HepG2 (cell line): Measurements from ENCODE around the gene CEL. TPM values are rescaled to one million over a fixed set of nuclear protein-coding genes. Genes with fewer than 3 reads are reported as not detected.
"Not testable (repeated sequence)": the region's sequence is repeated elsewhere in the genome, so short reads cannot be mapped to it uniquely, and the experiment has no call there.

Experiments
- ATAC-seq: fragments of 200-7000 bp; cut with Tn5 transposase; 3 replicates; pipeline ENCODE4 v1.9.1; 2020; ENCODE audit warnings: mild to moderate bottlenecking, moderate library complexity
- BruUV-seq: library from RNA; stranded (reverse); fragments of 400-500 nt; replicated peaks from 2 replicates; lab custom pipeline; 2021; lab: Mats Ljungman, UMichigan
- CTCF ChIA-PET: fragments of 300-600 bp; formaldehyde crosslinking; extraction: SDS; loops from one replicate; lab custom pipeline; 2021; ENCODE audit warnings: low total read pairs, inconsistent platforms, low intra/inter-chr PET ratio; lab: Yijun Ruan, JAX
- POLR2A ChIA-PET: fragments of 350-600 bp; sonication (Branson Sonifier 250); formaldehyde crosslinking; loops from one replicate; lab custom pipeline; 2020; ENCODE audit warnings: antibody characterized with exemption, inconsistent platforms; lab: Yijun Ruan, JAX
- DNase-seq: peaks from one replicate; pipeline ENCODE4 v3.0.0-alpha.2; 2015; ENCODE audit warnings: low spot score
- FAIRE-seq: peaks from 3 replicates; lab custom pipeline; 2011; peaks lifted over from hg19 to GRCh38; lab: Jason Lieb, UNC
- H2AFZ ChIP-seq: one replicate; pipeline ENCODE4 v1.6.1; 2011; ENCODE audit warnings: low read length, inconsistent platforms
- H3K27ac ChIP-seq: fragments of 300-600 bp; 3 replicates; pipeline ENCODE4 v1.8.0; 2011; ENCODE audit warnings: mixed run types, mild to moderate bottlenecking, mixed read lengths, low read length, inconsistent platforms; ENCODE audit not compliant: insufficient read depth; ENCODE audit errors: extremely low read length
- H3K27me3 ChIP-seq, 2 experiments: fragments of 200-600 bp in 1 of 2; 2 replicates in 1 of 2; 3 replicates in 1 of 2; pipeline versions ENCODE4 v1.6.0 to v1.8.0; 2011; ENCODE audit warnings: low read length in 2 of 2, mild to moderate bottlenecking in 2 of 2, moderate library complexity in 2 of 2, inconsistent platforms in 1 of 2; ENCODE audit not compliant: insufficient read depth in 2 of 2, control insufficient read depth in 1 of 2
- H3K36me3 ChIP-seq, 2 experiments: fragments of 200-600 bp in 1 of 2; replicated peaks in 1 of 2; 2 replicates in 1 of 2; 3 replicates in 1 of 2; pipeline versions ENCODE4 v1.5.1 to v1.8.0; 2011; ENCODE audit warnings: low read length in 2 of 2, inconsistent platforms in 1 of 2; ENCODE audit not compliant: insufficient read depth in 2 of 2, control insufficient read depth in 1 of 2
- H3K4me1 ChIP-seq: 2 replicates; pipeline ENCODE4 v1.5.1; 2012; ENCODE audit warnings: low read length, inconsistent platforms; ENCODE audit not compliant: insufficient read depth
- H3K4me2 ChIP-seq: 2 replicates; pipeline ENCODE4 v1.6.0; 2011; ENCODE audit warnings: low read depth, low read length, inconsistent platforms
- H3K4me3 ChIP-seq, 3 experiments: fragments of 200-600 bp in 1 of 3; sonication (generic), shearing (Covaris generic) in 1 of 3; replicated peaks in 1 of 3; 2 replicates each; pipeline ENCODE4 v1.5.1; 2011 to 2016; ENCODE audit warnings: low read length in 3 of 3, inconsistent platforms in 2 of 3, low read depth in 2 of 3, mild to moderate bottlenecking in 2 of 3, control low read depth in 1 of 3, mixed read lengths in 1 of 3; ENCODE audit not compliant: insufficient read depth in 1 of 3
- H3K79me2 ChIP-seq: one replicate; pipeline ENCODE4 v1.6.1; 2011; ENCODE audit warnings: low read length, inconsistent platforms; ENCODE audit not compliant: insufficient read depth
- H3K9ac ChIP-seq: 2 replicates; pipeline ENCODE4 v1.6.0; 2011; ENCODE audit warnings: mild to moderate bottlenecking, low read depth, low read length, inconsistent platforms; ENCODE audit not compliant: insufficient read depth
- H3K9me3 ChIP-seq: 2 replicates; pipeline ENCODE4 v1.5.1; 2012; ENCODE audit warnings: mild to moderate bottlenecking, low read length
- H4K20me1 ChIP-seq: 2 replicates; pipeline ENCODE4 v1.6.0; 2011; ENCODE audit warnings: inconsistent platforms, mild to moderate bottlenecking, low read length, moderate library complexity; ENCODE audit not compliant: insufficient read depth
- CC2D1A ChIP-seq: sonication (generic); formaldehyde crosslinking; IDR thresholded peaks from 2 replicates; pipeline ENCODE4 v1.8.1; 2023; ENCODE audit warnings: mild to moderate bottlenecking, missing genetic modification reagents
- CREB1 ChIP-seq, 2 experiments: fragments of 450-650 bp in 1 of 2; IDR thresholded peaks; 2 replicates each; pipeline ENCODE4 v1.6.1; 2016 to 2017; ENCODE audit warnings: control low read depth in 1 of 2, mild to moderate bottlenecking in 1 of 2, missing compliant biosample characterization in 1 of 2, missing genetic modification characterization in 1 of 2
- FOSL2 ChIP-seq: sonication (generic); formaldehyde crosslinking; IDR thresholded peaks from 2 replicates; pipeline ENCODE4 v1.4.0; 2020; ENCODE audit warnings: missing genetic modification reagents
- HNRNPL ChIP-seq: fragments of 200-400 bp; formaldehyde crosslinking; IDR thresholded peaks from 2 replicates; pipeline ENCODE4 v1.6.1; 2017; ENCODE audit warnings: mild to moderate bottlenecking, low read depth, low read length
- KAT7 ChIP-seq: IDR thresholded peaks from 2 replicates; pipeline ENCODE4 v1.6.1; 2018; ENCODE audit warnings: borderline replicate concordance, missing compliant biosample characterization
- PAWR ChIP-seq: sonication (generic); formaldehyde crosslinking; IDR thresholded peaks from 2 replicates; pipeline ENCODE4 v1.4.0; 2020; ENCODE audit warnings: missing genetic modification reagents, mild to moderate bottlenecking, borderline replicate concordance
- SIX4 ChIP-seq: sonication (generic); formaldehyde crosslinking; IDR thresholded peaks from 2 replicates; pipeline ENCODE4 v1.4.0; 2020; ENCODE audit warnings: missing genetic modification reagents
- SNAPC2 ChIP-seq: sonication (generic); formaldehyde crosslinking; IDR thresholded peaks from 2 replicates; pipeline ENCODE4 v1.8.1; 2022; ENCODE audit warnings: mild to moderate bottlenecking, missing genetic modification reagents
- ZBTB20 ChIP-seq: sonication (generic); formaldehyde crosslinking; IDR thresholded peaks from 2 replicates; pipeline ENCODE4 v1.8.1; 2023; ENCODE audit warnings: missing genetic modification reagents, low read depth, mild to moderate bottlenecking, borderline replicate concordance
- ZNF567 ChIP-seq: sonication (generic); formaldehyde crosslinking; IDR thresholded peaks from 2 replicates; pipeline ENCODE4 v1.8.1; 2023; ENCODE audit warnings: mild to moderate bottlenecking, missing genetic modification reagents, borderline replicate concordance
- ZNF607 ChIP-seq: sonication (generic); formaldehyde crosslinking; IDR thresholded peaks from 2 replicates; pipeline ENCODE4 v1.5.1; 2020; ENCODE audit warnings: missing genetic modification reagents, mild to moderate bottlenecking, borderline replicate concordance
- WGBS: methylation state at CpG from one replicate; pipeline ENCODE4 v1.1.6; 2017; ENCODE audit warnings: low lambda C conversion rate; 5-methylcytosine and 5-hydroxymethylcytosine counted together
- in situ Hi-C: cut with HindIII; loops from 2 replicates; pipeline ENCODE4 v1.10.0; 2017; ENCODE audit warnings: low pct_unique_long_range_greater_than_20kb; ENCODE audit not compliant: extremely low pct_ligation_motif_present
- intact Hi-C: fragments of 100-400 bp; cut with micrococcal nuclease; formaldehyde crosslinking; loops from one replicate; pipeline ENCODE4 v1.10.0; 2022; ENCODE audit not compliant: unreplicated experiment
- polyA plus RNA-seq, 8 experiments: library from polyadenylated mRNA; depleted of rRNA in 3 of 8; stranded (reverse) in 7 of 8; unstranded in 1 of 8; fragments of >200 nt; fragmentation: Illumina TruSeq in 4 of 8; extraction: Trizol in 4 of 8; gene quantifications; 2 replicates each; pipeline versions ENCODE4 v1.2.1 to v1.2.3, GENCODE V29; 2011 to 2016; ENCODE audit warnings: low read depth in 4 of 8, missing spikeins in 1 of 8, mixed read lengths in 1 of 8; ENCODE audit not compliant: insufficient read depth in 1 of 8
- total RNA-seq, 5 experiments: library from RNA; depleted of rRNA; stranded (reverse); fragments of >200 nt; fragmentation: Illumina TruSeq; extraction: Trizol; gene quantifications; 2 replicates each; pipeline ENCODE4 v1.2.3, GENCODE V29; 2016; ENCODE audit warnings: low read depth in 1 of 5
- TF ChIP-seq, protein P1 (sequence below): IDR thresholded peaks from 2 replicates; pipeline ENCODE4 v1.6.1; 2016; ENCODE audit warnings: missing genetic modification reagents, missing compliant biosample characterization
- TF ChIP-seq, protein P2 (sequence below): sonication (generic); formaldehyde crosslinking; IDR thresholded peaks from 2 replicates; pipeline ENCODE4; 2020; ENCODE audit warnings: missing genetic modification reagents, mild to moderate bottlenecking, borderline replicate concordance
- TF ChIP-seq, protein P3 (sequence below): sonication (generic); formaldehyde crosslinking; IDR thresholded peaks from 2 replicates; pipeline ENCODE4 v1.5.0; 2020; ENCODE audit warnings: missing genetic modification reagents, mild to moderate bottlenecking, borderline replicate concordance

CEL gene
- total and polyA plus RNA-seq, 2 of the 13 experiments (the other 11 are each of a cell fraction or from before 2014, with no cell fraction given) = 0.63 to 1.5 TPM

- intact Hi-C loops, FAIRE-seq, H3K27me3 ChIP-seq, H3K36me3 ChIP-seq, POLR2A ChIA-PET, CTCF ChIA-PET, H4K20me1 ChIP-seq, H3K9ac ChIP-seq, H3K27ac ChIP-seq, DNase-seq, H3K9me3 ChIP-seq, BruUV-seq, H3K4me3 ChIP-seq, H3K4me1 ChIP-seq, H3K4me2 ChIP-seq, H2AFZ ChIP-seq, in situ Hi-C loops, ATAC-seq, H3K79me2 ChIP-seq: not testable (repeated sequence)
- 98% methylated on average over 15 of the region's 31 CpGs for WGBS
Observed at GRCh38 chr9:133070985-133071384, 9.2 kb downstream of the CEL start.

- intact Hi-C loops = no loop called here
- Histone ChIP-seq H3K9me3 (no peaks in the 10 kb centered on the region), H2AFZ (no peak overlapping the region), H3K27me3 (no peaks in the 10 kb centered on the region; a peak in 1 of 5 replicates), H3K4me1 (peaks cover 13% of the 10 kb centered on the region), H3K9ac (no peak overlapping the region), H3K4me2 (no peak overlapping the region), H3K4me3 (no peak overlapping the region), H4K20me1 (no peaks in the 10 kb centered on the region), H3K27ac (no peak overlapping the region), H3K36me3 (no peaks in the 10 kb centered on the region), H3K79me2 (no peaks in the 10 kb centered on the region)
- no peak for FAIRE-seq
- ChIA-PET CTCF (no interaction called here), POLR2A (no interaction called here)
- in situ Hi-C loops = no loop called here
- ATAC-seq = no peak
- 83% methylated on average over 14 of the region's 33 CpGs for WGBS
- no TSS peak for BruUV-seq
- DNase-seq = no peak
- TF ChIP-seq ZNF607 (CRISPR knock-in tag) (no peak), SNAPC2 (CRISPR knock-in tag) (no peak), FOSL2 (CRISPR knock-in tag) (no peak), CREB1 (IDR thresholded peaks at IDR 0.05) (no peak), CREB1 (CRISPR knock-in tag; IDR thresholded peaks at IDR 0.05) (no peak), ZNF567 (CRISPR knock-in tag) (no peak), ZBTB20 (CRISPR knock-in tag) (no peak), PAWR (CRISPR knock-in tag) (no peak), SIX4 (CRISPR knock-in tag) (no peak), CC2D1A (CRISPR knock-in tag) (no peak), KAT7 (CRISPR knock-in tag) (no peak), HNRNPL (no peak)
- TF ChIP-seq, protein P1, sequence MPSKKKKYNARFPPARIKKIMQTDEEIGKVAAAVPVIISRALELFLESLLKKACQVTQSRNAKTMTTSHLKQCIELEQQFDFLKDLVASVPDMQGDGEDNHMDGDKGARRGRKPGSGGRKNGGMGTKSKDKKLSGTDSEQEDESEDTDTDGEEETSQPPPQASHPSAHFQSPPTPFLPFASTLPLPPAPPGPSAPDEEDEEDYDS (CRISPR knock-in tag) = no peak
- TF ChIP-seq, protein P2, sequence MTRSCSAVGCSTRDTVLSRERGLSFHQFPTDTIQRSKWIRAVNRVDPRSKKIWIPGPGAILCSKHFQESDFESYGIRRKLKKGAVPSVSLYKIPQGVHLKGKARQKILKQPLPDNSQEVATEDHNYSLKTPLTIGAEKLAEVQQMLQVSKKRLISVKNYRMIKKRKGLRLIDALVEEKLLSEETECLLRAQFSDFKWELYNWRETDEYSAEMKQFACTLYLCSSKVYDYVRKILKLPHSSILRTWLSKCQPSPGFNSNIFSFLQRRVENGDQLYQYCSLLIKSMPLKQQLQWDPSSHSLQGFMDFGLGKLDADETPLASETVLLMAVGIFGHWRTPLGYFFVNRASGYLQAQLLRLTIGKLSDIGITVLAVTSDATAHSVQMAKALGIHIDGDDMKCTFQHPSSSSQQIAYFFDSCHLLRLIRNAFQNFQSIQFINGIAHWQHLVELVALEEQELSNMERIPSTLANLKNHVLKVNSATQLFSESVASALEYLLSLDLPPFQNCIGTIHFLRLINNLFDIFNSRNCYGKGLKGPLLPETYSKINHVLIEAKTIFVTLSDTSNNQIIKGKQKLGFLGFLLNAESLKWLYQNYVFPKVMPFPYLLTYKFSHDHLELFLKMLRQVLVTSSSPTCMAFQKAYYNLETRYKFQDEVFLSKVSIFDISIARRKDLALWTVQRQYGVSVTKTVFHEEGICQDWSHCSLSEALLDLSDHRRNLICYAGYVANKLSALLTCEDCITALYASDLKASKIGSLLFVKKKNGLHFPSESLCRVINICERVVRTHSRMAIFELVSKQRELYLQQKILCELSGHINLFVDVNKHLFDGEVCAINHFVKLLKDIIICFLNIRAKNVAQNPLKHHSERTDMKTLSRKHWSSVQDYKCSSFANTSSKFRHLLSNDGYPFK (CRISPR knock-in tag) = no peak
- TF ChIP-seq, protein P3, sequence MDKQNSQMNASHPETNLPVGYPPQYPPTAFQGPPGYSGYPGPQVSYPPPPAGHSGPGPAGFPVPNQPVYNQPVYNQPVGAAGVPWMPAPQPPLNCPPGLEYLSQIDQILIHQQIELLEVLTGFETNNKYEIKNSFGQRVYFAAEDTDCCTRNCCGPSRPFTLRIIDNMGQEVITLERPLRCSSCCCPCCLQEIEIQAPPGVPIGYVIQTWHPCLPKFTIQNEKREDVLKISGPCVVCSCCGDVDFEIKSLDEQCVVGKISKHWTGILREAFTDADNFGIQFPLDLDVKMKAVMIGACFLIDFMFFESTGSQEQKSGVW (CRISPR knock-in tag) = no peak
Observed at GRCh38 chr9:133071484-133072150, 9.8 kb downstream of the CEL start.
